Renal cortical epithelial cell (primary cell): Measurements from ENCODE around the gene PCDHGA4. TPM values are rescaled to one million over a fixed set of nuclear protein-coding genes. Genes with fewer than 3 reads are reported as not detected.
"Not testable (repeated sequence)": the region's sequence is repeated elsewhere in the genome, so short reads cannot be mapped to it uniquely, and the experiment has no call there.

ENCODE experiments used
- DNase-seq: peaks from one replicate; pipeline ENCODE4 v3.0.0-alpha.2; 2011; ENCODE audit warnings: low read depth
- total RNA-seq: library from RNA; depleted of rRNA; stranded (reverse); fragments of >200 nt; gene quantifications from 2 replicates; pipeline ENCODE4 v1.2.3, GENCODE V29; 2014

The PCDHGA4 gene
- 0.87 and 2.1 TPM in 2 replicates for total RNA-seq

- no peak for DNase-seq
These were observed at the start of gene PCDHGA4 for GRCh38 chr5:141354900-141355469. Gene PCDHGA4, plus strand, starts transcription at chr5:141355021. Its CDS starts 87 bp downstream, at chr5:141355108.

GRCh38 chr5:141306630-141307029 is 48.2 kb upstream of the PCDHGA4 start:
- DNase-seq = no peak

GRCh38 chr5:141313711-141314110 is 41.1 kb upstream of the PCDHGA4 start:
- DNase-seq = no peak

- DNase-seq = not testable (repeated sequence)
These were observed 37.9 kb upstream of the PCDHGA4 start for GRCh38 chr5:141316963-141317362.

GRCh38 chr5:141319202-141319601 is 35.6 kb upstream of the PCDHGA4 start:
- DNase-seq = no peak

- no peak for DNase-seq
These were observed 35.1 kb upstream of the PCDHGA4 start for GRCh38 chr5:141319699-141320098.

GRCh38 chr5:141320225-141321169 is 34.3 kb upstream of the PCDHGA4 start, which contains the start of gene TAF7:
Gene TAF7, minus strand, starts transcription at chr5:141320784. Its CDS starts 740 bp downstream, at chr5:141320044.
- DNase-seq = peak; percentile 88

DNA sequence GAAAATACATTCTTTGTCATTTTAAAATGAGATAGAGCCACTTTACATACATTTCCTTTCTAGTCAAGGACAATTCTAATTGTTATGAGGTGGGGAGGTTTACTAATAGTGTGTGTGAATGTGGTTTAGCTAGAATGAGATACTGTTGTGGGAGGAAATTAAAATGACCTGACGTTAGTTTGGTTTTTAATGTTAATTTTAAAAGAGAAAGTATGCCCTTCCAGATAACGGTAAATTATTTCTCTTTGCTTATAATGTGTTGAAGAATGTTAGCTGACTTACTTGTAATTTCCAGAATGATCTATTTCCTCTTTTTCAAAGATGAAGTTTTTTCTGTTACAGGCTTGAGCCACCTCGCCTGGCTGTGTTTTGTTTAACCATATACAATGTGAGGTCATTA is 32.6 kb upstream of the PCDHGA4 start:
- no peak for DNase-seq

DNA sequence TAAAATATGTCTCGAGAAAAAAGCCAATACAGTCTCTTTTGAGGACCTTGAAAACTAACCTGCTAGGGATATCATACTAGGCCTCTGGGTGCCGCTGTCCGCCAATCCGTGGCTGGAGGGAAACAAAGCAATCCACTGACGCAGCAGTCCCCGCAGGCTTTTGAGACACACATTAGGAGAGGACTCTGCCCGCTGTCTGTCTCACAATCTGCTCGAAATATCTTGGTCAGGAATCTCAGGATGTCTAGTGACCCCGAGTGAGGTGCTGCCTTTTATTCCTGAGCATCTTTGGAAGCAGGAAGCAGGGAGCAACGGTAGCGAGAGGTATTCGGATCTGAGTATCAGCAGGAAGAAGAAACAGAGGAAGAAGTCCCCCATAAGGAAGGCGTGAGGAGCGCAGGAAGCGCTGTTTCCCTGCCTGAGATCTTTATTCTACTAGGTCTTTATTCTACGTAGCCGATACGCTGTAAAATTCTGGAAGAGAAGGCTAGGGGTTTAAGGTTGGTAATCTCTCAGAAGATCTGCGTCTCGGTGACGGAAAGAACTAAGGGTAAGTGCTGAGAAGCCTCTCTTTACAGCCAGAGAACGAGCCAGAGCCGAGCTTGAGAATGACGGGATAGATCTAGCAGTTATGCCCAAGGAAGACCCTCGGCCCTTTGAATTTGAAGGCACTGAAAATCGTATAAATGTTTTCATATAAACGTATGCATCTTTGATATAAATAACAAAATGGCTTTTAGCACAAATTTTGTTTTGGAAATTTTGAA is 28.6 kb upstream of the PCDHGA4 start:
- DNase-seq = peak; percentile 35

DNA sequence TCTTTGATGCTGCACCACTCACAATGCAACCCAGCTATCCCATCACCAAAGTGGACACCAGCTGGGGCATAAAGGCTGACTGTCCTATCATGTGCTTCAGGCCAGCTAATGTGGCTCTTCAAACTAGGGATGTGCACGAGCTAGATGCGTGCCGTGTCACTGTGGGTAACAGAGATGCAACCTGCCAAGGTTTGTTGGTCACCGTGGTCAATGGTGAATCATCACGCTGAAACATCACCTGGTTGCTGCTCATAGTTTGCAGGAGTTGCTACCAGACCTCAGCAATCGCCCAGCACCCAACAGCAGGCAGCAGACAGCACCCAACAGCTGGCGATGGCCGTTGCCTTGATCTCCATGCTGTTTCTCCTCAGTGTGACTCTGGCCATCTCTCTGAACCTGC is 26.6 kb upstream of the PCDHGA4 start:
- DNase-seq = no peak

- DNase-seq = peak; percentile 45
These were observed 24.3 kb upstream of the PCDHGA4 start, which contains the start of gene PCDHGA1 for GRCh38 chr5:141330299-141331080. Gene PCDHGA1, plus strand, starts transcription at chr5:141330514.

- not testable (repeated sequence) for DNase-seq
These were observed 22.2 kb upstream of the PCDHGA4 start for GRCh38 chr5:141332571-141332970.

DNA sequence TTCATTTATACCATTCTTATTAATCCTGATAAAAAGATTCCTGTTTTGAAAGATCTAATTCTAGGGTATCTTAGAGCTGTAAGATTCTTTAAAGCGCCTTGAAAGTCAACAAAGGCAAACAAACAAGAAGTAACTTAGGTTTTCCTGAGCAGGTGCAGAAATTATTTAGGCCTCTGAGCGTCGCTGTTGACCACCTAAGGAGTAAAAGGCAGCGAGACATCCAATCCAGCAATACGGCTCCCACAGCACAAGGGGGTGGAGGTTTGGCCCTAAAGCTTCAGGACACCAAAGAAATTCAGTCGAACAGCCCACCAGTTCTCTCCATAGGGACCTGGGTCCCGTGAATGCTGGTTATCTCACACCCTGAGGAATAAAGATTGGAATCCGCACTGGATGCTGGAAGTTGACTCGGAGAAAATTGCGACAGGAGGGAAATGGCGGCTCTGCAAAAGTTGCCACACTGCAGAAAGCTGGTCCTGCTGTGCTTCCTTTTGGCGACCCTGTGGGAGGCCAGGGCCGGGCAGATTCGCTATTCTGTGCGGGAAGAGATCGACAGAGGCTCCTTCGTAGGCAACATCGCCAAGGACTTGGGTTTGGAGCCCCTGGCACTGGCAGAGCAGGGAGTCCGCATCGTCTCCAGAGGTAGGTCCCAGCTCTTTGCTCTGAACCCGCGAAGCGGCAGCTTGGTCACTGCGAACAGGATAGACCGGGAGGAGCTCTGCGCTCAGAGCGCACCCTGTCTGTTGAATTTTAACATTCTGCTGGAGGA is 16.1 kb upstream of the PCDHGA4 start, which contains the start of gene PCDHGA2:
Gene PCDHGA2 (plus strand): TSS at position 223 of the 769 bp plus-strand sequence.
- DNase-seq = peak; percentile 37

DNA sequence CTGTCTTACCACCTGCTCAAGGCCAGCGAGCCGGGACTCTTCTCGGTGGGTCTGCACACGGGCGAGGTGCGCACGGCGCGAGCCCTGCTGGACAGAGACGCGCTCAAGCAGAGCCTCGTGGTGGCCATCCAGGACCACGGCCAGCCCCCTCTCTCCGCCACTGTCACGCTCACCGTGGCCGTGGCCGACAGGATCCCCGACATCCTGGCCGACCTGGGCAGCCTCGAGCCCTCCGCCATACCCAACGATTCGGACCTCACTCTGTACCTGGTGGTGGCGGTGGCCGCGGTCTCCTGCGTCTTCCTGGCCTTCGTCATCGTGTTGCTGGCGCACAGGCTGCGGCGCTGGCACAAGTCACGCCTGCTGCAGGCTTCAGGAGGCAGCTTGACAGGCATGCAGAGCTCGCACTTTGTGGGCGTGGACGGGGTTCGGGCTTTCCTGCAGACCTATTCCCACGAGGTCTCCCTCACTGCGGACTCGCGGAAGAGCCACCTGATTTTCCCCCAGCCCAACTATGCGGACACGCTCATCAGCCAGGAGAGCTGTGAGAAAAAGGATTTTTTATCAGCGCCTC is 14.0 kb upstream of the PCDHGA4 start:
- not testable (repeated sequence) for DNase-seq

DNA sequence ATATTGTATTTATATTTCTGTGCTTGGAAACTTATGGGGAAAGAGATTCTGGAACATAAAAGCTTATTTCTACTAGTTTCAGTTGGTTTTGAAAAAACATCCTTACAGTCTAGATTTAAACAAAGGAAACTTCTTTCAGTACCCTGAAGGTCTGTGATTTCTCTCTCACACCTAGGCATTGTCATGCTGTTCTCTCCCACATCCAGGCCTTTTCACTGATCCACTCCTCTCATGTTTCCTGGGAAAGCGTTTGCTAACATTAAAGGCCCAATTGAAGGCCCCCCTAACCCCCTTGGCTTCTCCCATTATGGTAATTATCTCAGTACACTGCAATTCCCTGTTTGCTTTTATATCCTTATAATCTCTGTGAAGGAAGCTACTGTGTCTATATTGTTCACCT is 12.0 kb upstream of the PCDHGA4 start:
- no peak for DNase-seq

- DNase-seq = peak; percentile 22
These were observed 11.4 kb upstream of the PCDHGA4 start, which contains the start of gene PCDHGA3 for GRCh38 chr5:141343242-141343952. Gene PCDHGA3, plus strand, starts transcription at chr5:141343829. Its CDS starts 205 bp downstream, at chr5:141344034.

GRCh38 chr5:141343953-141344463 is 10.8 kb upstream of the PCDHGA4 start:
- DNase-seq = no peak

- DNase-seq = no peak
These were observed 9.5 kb upstream of the PCDHGA4 start for GRCh38 chr5:141345327-141345726.

GRCh38 chr5:141346017-141346416 is 8.8 kb upstream of the PCDHGA4 start:
- not testable (repeated sequence) for DNase-seq
